CD4-positive, alpha-beta memory T cell (primary cell): ENCODE measurements around the gene ILRUN. TPM values are rescaled to one million over a fixed set of nuclear protein-coding genes. Genes with fewer than 3 reads are reported as not detected.
"Not testable (repeated sequence)": the region's sequence is repeated elsewhere in the genome, so short reads cannot be mapped to it uniquely, and the experiment has no call there.

Source experiments
- CTCF ChIA-PET: fragments of 350-600 bp; sonication (Branson Sonifier 250); formaldehyde crosslinking; loops from one replicate; lab custom pipeline; 2021; ENCODE audit warnings: inconsistent platforms; ENCODE audit not compliant: partially characterized antibody; lab: Charles Lee
- POLR2A ChIA-PET: fragments of 350-600 bp; sonication (Branson Sonifier 250); formaldehyde crosslinking; loops from one replicate; lab custom pipeline; 2021; ENCODE audit not compliant: partially characterized antibody; lab: Charles Lee
- DNase-seq, 5 donors: peaks; one replicate each; pipeline versions ENCODE4 v3.0.0 to v3.0.0-alpha.2; 2020 to 2022; ENCODE audit warnings: mixed read lengths in 1 of 5
- H3K27ac ChIP-seq: one replicate; pipeline ENCODE4 v1.7.0; 2013; ENCODE audit warnings: low read depth, low read length
- H3K27me3 ChIP-seq: 2 replicates; pipeline ENCODE4 v1.7.0; 2013; ENCODE audit warnings: mild to moderate bottlenecking, low read length, moderate library complexity; ENCODE audit not compliant: insufficient read depth
- H3K36me3 ChIP-seq: 2 replicates; pipeline ENCODE4 v1.7.0; 2013; ENCODE audit warnings: mild to moderate bottlenecking, low read length, moderate library complexity; ENCODE audit not compliant: insufficient read depth
- H3K4me1 ChIP-seq: 2 replicates; pipeline ENCODE4 v1.7.0; 2013; ENCODE audit warnings: mild to moderate bottlenecking, low read length, moderate library complexity; ENCODE audit not compliant: insufficient read depth
- H3K4me3 ChIP-seq, 2 donors: one replicate each; pipeline ENCODE4 v1.7.0; 2013; ENCODE audit warnings: low read length in 2 of 2, mild to moderate bottlenecking in 1 of 2
- H3K9me3 ChIP-seq, 2 donors: one replicate each; pipeline ENCODE4 v1.7.0; 2013; ENCODE audit warnings: low read length in 2 of 2, control low read depth in 1 of 2; ENCODE audit not compliant: control insufficient read depth in 1 of 2
- H3K27ac Mint-ChIP-seq, 7 donors: one replicate each; pipeline ENCODE4 v1.8.0; 2020 to 2021; ENCODE audit warnings: mixed read lengths in 7 of 7, mild to moderate bottlenecking in 6 of 7, inconsistent platforms in 3 of 7, moderate library complexity in 3 of 7
- H3K27me3 Mint-ChIP-seq, 2 donors: one replicate each; pipeline ENCODE4 v1.8.0; 2020 to 2021; ENCODE audit warnings: mixed read lengths in 2 of 2
- H3K36me3 Mint-ChIP-seq, 2 donors: one replicate each; pipeline ENCODE4 v1.8.0; 2020 to 2021; ENCODE audit warnings: mixed read lengths in 2 of 2, inconsistent platforms in 1 of 2, mild to moderate bottlenecking in 1 of 2
- H3K4me1 Mint-ChIP-seq, 4 donors: one replicate each; pipeline ENCODE4 v1.8.0; 2020 to 2021; ENCODE audit warnings: mixed read lengths in 4 of 4, mild to moderate bottlenecking in 1 of 4
- H3K4me3 Mint-ChIP-seq, 8 donors: one replicate each; pipeline ENCODE4 v1.8.0; 2020 to 2021; ENCODE audit warnings: mixed read lengths in 8 of 8, mild to moderate bottlenecking in 7 of 8, moderate library complexity in 6 of 8, inconsistent platforms in 3 of 8
- H3K9me3 Mint-ChIP-seq, 8 donors: one replicate each; pipeline ENCODE4 v1.8.0; 2020 to 2021; ENCODE audit warnings: mixed read lengths in 8 of 8, mild to moderate bottlenecking in 5 of 8, inconsistent platforms in 3 of 8, moderate library complexity in 1 of 8
- intact Hi-C: fragments of 100-400 bp; cut with micrococcal nuclease; formaldehyde crosslinking; loops from one replicate; pipeline ENCODE4 v1.15.1; 2023
- polyA plus RNA-seq, 2 donors: library from polyadenylated mRNA; unstranded; fragments of 300-500 nt; fragmentation: Illumina TruSeq; gene quantifications; one replicate each; pipeline ENCODE4 v1.2.3, GENCODE V29; 2021
- total RNA-seq, 2 experiments: library from RNA; stranded (reverse); gene quantifications; one replicate each; pipeline ENCODE4 v1.2.3, GENCODE V29; 2021

Gene ILRUN
- total and polyA plus RNA-seq, 4 experiments from 2014 or later: 14.8 to 70.7 (median 41.8) TPM

- Mint-ChIP-seq H3K27me3 (no peaks in the 10 kb centered on the region), H3K27ac (peak overlapping the region in 2 of 7 donors; percentile 54 to 59), H3K9me3 (no peaks in the 10 kb centered on the region), H3K4me3 (no peak overlapping the region), H3K36me3 (peaks cover 8 to 10% of the 10 kb centered on the region in 2 donors), H3K4me1 (peaks cover 44 to 77% (median 62%) of the 10 kb centered on the region in 4 donors)
- no peaks in the 10 kb centered on the region for H3K36me3 ChIP-seq
- no peaks in the 10 kb centered on the region for H3K9me3 ChIP-seq
- intact Hi-C loops: no loop called here
- no peak overlapping the region for H3K4me3 ChIP-seq
- CTCF ChIA-PET: no interaction called here
- H3K4me1 ChIP-seq: peaks cover 48% of the 10 kb centered on the region
- no peaks in the 10 kb centered on the region for H3K27me3 ChIP-seq
- no peak overlapping the region for H3K27ac ChIP-seq
- POLR2A ChIA-PET: no interaction called here
- DNase-seq: no peak
Measured at GRCh38 chr6:34688956-34689355, 7.6 kb downstream of the ILRUN start.

- Mint-ChIP-seq H3K27ac (peak overlapping the region in 3 of 7 donors; percentile 32 to 69 (median 69)), H3K27me3 (no peaks in the 10 kb centered on the region), H3K9me3 (no peaks in the 10 kb centered on the region), H3K36me3 (peaks cover 8 to 10% of the 10 kb centered on the region in 2 donors), H3K4me1 (peaks cover 32 to 62% (median 40%) of the 10 kb centered on the region in 4 donors), H3K4me3 (no peak overlapping the region)
- H3K27ac ChIP-seq: no peak overlapping the region
- H3K4me3 ChIP-seq: no peak overlapping the region
- intact Hi-C loops: no loop called here
- POLR2A ChIA-PET: interaction anchor here (1.2 to 2.5 kb wide), 2 partner anchors 9 to 11 kb away, joined by 3 to 13 read pairs; no protein-coding TSS in a partner anchor
- H3K9me3 ChIP-seq: no peaks in the 10 kb centered on the region
- CTCF ChIA-PET: interaction anchor here (1.5 kb wide), 1 partner anchor 28 kb away, joined by 3 read pairs; no protein-coding TSS in a partner anchor
- H3K4me1 ChIP-seq: peaks cover 32% of the 10 kb centered on the region
- H3K27me3 ChIP-seq: no peaks in the 10 kb centered on the region
- no peaks in the 10 kb centered on the region for H3K36me3 ChIP-seq
- DNase-seq: no peak
Measured at GRCh38 chr6:34684919-34685318, 11.6 kb downstream of the ILRUN start.

DNA sequence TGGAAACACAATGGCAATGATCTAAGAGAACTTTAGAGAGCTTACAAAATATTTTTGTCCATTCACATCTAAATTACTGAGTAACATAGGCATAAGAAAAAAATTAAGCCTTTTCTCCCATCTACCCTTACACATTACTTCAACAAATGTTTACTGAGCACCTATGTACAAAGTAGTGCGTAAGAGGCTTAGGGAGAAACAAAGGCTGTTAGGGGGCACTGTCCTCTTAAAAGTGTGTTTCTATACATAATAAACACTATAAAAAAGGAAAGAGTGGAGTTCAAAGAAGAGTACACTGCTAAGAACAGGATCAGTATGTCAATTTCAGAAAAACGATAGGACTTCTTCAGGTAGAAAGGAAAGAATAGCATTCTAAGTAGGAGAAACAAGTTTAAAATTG is 12.2 kb downstream of the ILRUN start:
- peaks cover 32 to 63% (median 39%) of the 10 kb centered on the region in 4 donors for H3K4me1 Mint-ChIP-seq
- Histone ChIP-seq H3K9me3 (no peaks in the 10 kb centered on the region), H3K27ac (no peak overlapping the region), H3K27me3 (no peaks in the 10 kb centered on the region), H3K36me3 (no peaks in the 10 kb centered on the region), H3K4me3 (no peak overlapping the region), H3K4me1 (peaks cover 26% of the 10 kb centered on the region)
- intact Hi-C loops: no loop called here
- no peak overlapping the region for H3K4me3 Mint-ChIP-seq
- no peaks in the 10 kb centered on the region for H3K27me3 Mint-ChIP-seq
- ChIA-PET CTCF (interaction anchor here (1.5 kb wide), 1 partner anchor 27 kb away, joined by 3 read pairs; no protein-coding TSS in a partner anchor), POLR2A (interaction anchor here (2.5 kb wide), 1 partner anchor 11 kb away, joined by 13 read pairs; no protein-coding TSS in a partner anchor)
- peaks cover 8 to 10% of the 10 kb centered on the region in 2 donors for H3K36me3 Mint-ChIP-seq
- no peaks in the 10 kb centered on the region for H3K9me3 Mint-ChIP-seq
- no peak for DNase-seq
- H3K27ac Mint-ChIP-seq: peak overlapping the region in 5 of 7 donors; percentile 35 to 69 (median 63)

GRCh38 chr6:34680802-34681515 is 15.6 kb downstream of the ILRUN start:
- H3K27me3 Mint-ChIP-seq: no peaks in the 10 kb centered on the region
- POLR2A ChIA-PET: interaction anchor here (0.6 to 1.1 kb wide), 3 partner anchors 8 to 124 kb away, joined by 3 to 4 read pairs (median 3); no protein-coding TSS in a partner anchor
- no peak overlapping the region for H3K4me3 ChIP-seq
- no peaks in the 10 kb centered on the region for H3K36me3 ChIP-seq
- intact Hi-C loops: no loop called here
- H3K4me3 Mint-ChIP-seq: no peak overlapping the region
- peaks cover 27 to 42% (median 32%) of the 10 kb centered on the region in 4 donors for H3K4me1 Mint-ChIP-seq
- DNase-seq: no peak
- CTCF ChIA-PET: interaction anchor here (1.2 kb wide), 1 partner anchor 24 kb away, joined by 4 read pairs; no protein-coding TSS in a partner anchor
- no peak overlapping the region for H3K27ac Mint-ChIP-seq
- H3K9me3 ChIP-seq: no peaks in the 10 kb centered on the region
- H3K9me3 Mint-ChIP-seq: no peaks in the 10 kb centered on the region
- H3K27ac ChIP-seq: no peak overlapping the region
- H3K27me3 ChIP-seq: no peaks in the 10 kb centered on the region
- peaks cover 32% of the 10 kb centered on the region for H3K4me1 ChIP-seq
- peaks cover 0 to 3% of the 10 kb centered on the region in 2 donors for H3K36me3 Mint-ChIP-seq

- H3K4me3 ChIP-seq, H3K9me3 ChIP-seq, H3K4me3 Mint-ChIP-seq, H3K9me3 Mint-ChIP-seq, POLR2A ChIA-PET, H3K27me3 Mint-ChIP-seq, DNase-seq, H3K27me3 ChIP-seq, H3K36me3 Mint-ChIP-seq, CTCF ChIA-PET, intact Hi-C loops, H3K36me3 ChIP-seq, H3K27ac ChIP-seq: not testable (repeated sequence)
- H3K4me1 Mint-ChIP-seq: peaks cover 29 to 42% (median 33%) of the 10 kb centered on the region in 4 donors
- H3K4me1 ChIP-seq: peaks cover 36% of the 10 kb centered on the region
- peak overlapping the region in 1 of 7 donors; percentile 69 for H3K27ac Mint-ChIP-seq
Measured at GRCh38 chr6:34680313-34680712, 16.3 kb downstream of the ILRUN start.

DNA sequence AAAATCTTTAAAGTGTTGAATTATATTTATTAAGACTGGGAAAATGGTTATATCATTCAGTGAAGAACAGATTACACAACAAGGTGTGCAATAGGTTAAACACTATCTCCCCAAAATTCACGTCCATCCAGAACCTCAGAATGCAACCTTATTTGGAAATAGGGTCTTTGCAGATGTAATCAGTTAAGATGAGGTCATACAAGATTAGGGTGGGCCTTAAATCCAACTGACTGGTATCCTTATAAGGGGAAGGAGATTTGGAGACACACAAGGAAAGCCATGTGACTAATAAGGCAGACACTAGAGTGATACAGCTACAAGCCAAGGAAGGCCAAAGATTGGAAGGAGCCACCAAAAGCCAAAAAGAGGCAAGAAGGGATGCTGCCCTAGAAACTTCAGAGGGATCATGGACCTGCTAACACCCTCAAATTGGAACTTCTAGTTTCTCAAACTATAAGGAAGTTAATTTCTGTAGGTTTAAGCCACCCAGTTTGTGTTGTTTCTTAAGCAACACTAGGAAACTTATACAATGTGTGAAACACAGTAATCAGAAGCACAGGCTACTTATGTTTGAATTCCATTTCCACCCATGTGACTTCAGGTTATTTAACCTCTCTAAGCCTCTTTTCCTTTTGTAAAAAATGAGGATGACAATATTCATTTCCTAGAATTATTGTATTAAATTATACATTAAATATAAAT is 16.9 kb downstream of the ILRUN start:
- Histone ChIP-seq H3K36me3 (no peaks in the 10 kb centered on the region), H3K27ac (no peak overlapping the region), H3K4me1 (peaks cover 38% of the 10 kb centered on the region), H3K27me3 (no peaks in the 10 kb centered on the region), H3K9me3 (no peaks in the 10 kb centered on the region), H3K4me3 (no peak overlapping the region)
- POLR2A ChIA-PET: no interaction called here
- CTCF ChIA-PET: no interaction called here
- Mint-ChIP-seq H3K4me1 (peaks cover 25 to 42% (median 32%) of the 10 kb centered on the region in 4 donors), H3K27ac (peak overlapping the region in 5 of 7 donors; percentile 3 to 88 (median 49)), H3K4me3 (peak overlapping the region in 1 of 8 donors; percentile 52), H3K36me3 (peaks cover 0 to 3% of the 10 kb centered on the region in 2 donors), H3K27me3 (no peaks in the 10 kb centered on the region), H3K9me3 (no peaks in the 10 kb centered on the region)
- no peak for DNase-seq
- intact Hi-C loops: loop anchor here (10.0 kb wide), 1 partner anchor 205 kb away; the partner anchor contains the start of genes ANKS1A and TAF11
